Measurements from ENCODE around the gene ASB15. TPM values are rescaled to one million over a fixed set of nuclear protein-coding genes. Genes with fewer than 3 reads are reported as not detected.

Gene ASB15
- total and polyA plus RNA-seq, 2 of the 4 experiments (the other 2 are of a cell fraction) = not detected

- Histone ChIP-seq H3K18ac (ENCODE audit: low read depth, low read length) (no peak overlapping the region), H2BK5ac (ENCODE audit: low read depth, low read length, poor library complexity, severe bottlenecking) (no peak overlapping the region), H3K14ac (replicated peaks; ENCODE audit: low read depth, low read length) (no peak overlapping the region), H3K27me3 (ENCODE audit: control insufficient read depth, insufficient read depth, low read length) (peaks cover 1% of the 10 kb centered on the region), H3K23ac (ENCODE audit: low read depth, low read length) (no peak overlapping the region), H2AK9ac (replicated peaks; ENCODE audit: low read depth, low read length, poor library complexity) (no peak overlapping the region), H2BK20ac (ENCODE audit: low read depth, low read length) (no peak overlapping the region), H3K36me3 (ENCODE audit: control insufficient read depth, insufficient read depth, low read length) (no peaks in the 10 kb centered on the region), H2BK120ac (ENCODE audit: low read depth, low read length) (no peak overlapping the region), H3K9me3 (ENCODE audit: control insufficient read depth, insufficient read depth, low read length) (no peaks in the 10 kb centered on the region), H4K8ac (ENCODE audit: low read depth in 2 of 2, low read length in 2 of 2) (no peak overlapping the region), H3K9me1 (ENCODE audit: insufficient read depth, low read length) (no peaks in the 10 kb centered on the region), H3K27ac (ENCODE audit: insufficient read depth, low read length) (no peak overlapping the region), H3K79me1 (ENCODE audit: low read depth in 1 of 2, low read length in 2 of 2) (no peaks in the 10 kb centered on the region), H3K4me3 (ENCODE audit: insufficient read depth, low read depth, low read length) (no peak overlapping the region), H4K91ac (ENCODE audit: insufficient read depth, low read depth, low read length) (no peak overlapping the region), H3K4me1 (ENCODE audit: control insufficient read depth, insufficient read depth, low read length) (no peaks in the 10 kb centered on the region), H4K5ac (ENCODE audit: low read depth, low read length) (no peak overlapping the region), H2BK15ac (ENCODE audit: low read depth, low read length) (no peak overlapping the region), H4K20me1 (ENCODE audit: insufficient read depth, low read length) (no peaks in the 10 kb centered on the region), H3K4me2 (ENCODE audit: low read depth, low read length) (no peak overlapping the region), H3K4ac (ENCODE audit: low read depth, low read length) (no peak overlapping the region), H3K56ac (ENCODE audit: extremely low read depth, insufficient read depth, low read length) (no peak overlapping the region), H2AK5ac (ENCODE audit: low read depth, low read length) (no peak overlapping the region), H2AFZ (replicated peaks; ENCODE audit: low read length, poor library complexity) (no peak overlapping the region), H3K9ac (ENCODE audit: low read depth, low read length) (no peak overlapping the region)
- TF ChIP-seq USF2 (IDR thresholded peaks at IDR 0.05; ENCODE audit: low read depth, low read length) (no peak), RFX5 (IDR thresholded peaks at IDR 0.05; ENCODE audit: low read depth, low read length) (no peak), RCOR1 (IDR thresholded peaks at IDR 0.05; ENCODE audit: insufficient replicate concordance, low read length) (no peak), NFE2L2 (IDR thresholded peaks at IDR 0.05; ENCODE audit: low read depth, low read length) (no peak), RAD21 (IDR thresholded peaks at IDR 0.05; ENCODE audit: low read length) (no peak), MAFK (IDR thresholded peaks at IDR 0.05; ENCODE audit: low read depth, low read length) (no peak), ELK1 (IDR thresholded peaks at IDR 0.05; ENCODE audit: borderline replicate concordance, low read depth, low read length) (no peak), CEBPB (IDR thresholded peaks at IDR 0.05; ENCODE audit: low read depth, low read length) (no peak), SMC3 (IDR thresholded peaks at IDR 0.05; ENCODE audit: low read depth, low read length) (no peak), POLR2A (IDR thresholded peaks at IDR 0.05; ENCODE audit: low read depth, low read length) (no peak), BHLHE40 (IDR thresholded peaks at IDR 0.05; ENCODE audit: low read depth, low read length) (no peak)
- TF ChIP-seq, protein P1, sequence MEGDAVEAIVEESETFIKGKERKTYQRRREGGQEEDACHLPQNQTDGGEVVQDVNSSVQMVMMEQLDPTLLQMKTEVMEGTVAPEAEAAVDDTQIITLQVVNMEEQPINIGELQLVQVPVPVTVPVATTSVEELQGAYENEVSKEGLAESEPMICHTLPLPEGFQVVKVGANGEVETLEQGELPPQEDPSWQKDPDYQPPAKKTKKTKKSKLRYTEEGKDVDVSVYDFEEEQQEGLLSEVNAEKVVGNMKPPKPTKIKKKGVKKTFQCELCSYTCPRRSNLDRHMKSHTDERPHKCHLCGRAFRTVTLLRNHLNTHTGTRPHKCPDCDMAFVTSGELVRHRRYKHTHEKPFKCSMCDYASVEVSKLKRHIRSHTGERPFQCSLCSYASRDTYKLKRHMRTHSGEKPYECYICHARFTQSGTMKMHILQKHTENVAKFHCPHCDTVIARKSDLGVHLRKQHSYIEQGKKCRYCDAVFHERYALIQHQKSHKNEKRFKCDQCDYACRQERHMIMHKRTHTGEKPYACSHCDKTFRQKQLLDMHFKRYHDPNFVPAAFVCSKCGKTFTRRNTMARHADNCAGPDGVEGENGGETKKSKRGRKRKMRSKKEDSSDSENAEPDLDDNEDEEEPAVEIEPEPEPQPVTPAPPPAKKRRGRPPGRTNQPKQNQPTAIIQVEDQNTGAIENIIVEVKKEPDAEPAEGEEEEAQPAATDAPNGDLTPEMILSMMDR (conservative IDR thresholded peaks at IDR 0.05; ENCODE audit: low read depth, low read length) = no peak
- dilution Hi-C loops (cut with HindIII; ENCODE audit: low sequenced_read_pairs, unreplicated experiment) (no loop called here), intact Hi-C loops (cut with micrococcal nuclease) (no loop called here), in situ Hi-C loops (cut with MboI; ENCODE audit: low sequenced_read_pairs) (no loop called here)
- BruUV-seq (replicated peaks) = no TSS peak
- ATAC-seq (ENCODE audit: low read depth) (no peak), DNase-seq (no peak)
- WGBS, 2 experiments (ENCODE audit: extremely low coverage in 2 of 2, insufficient read length in 1 of 2) = 79% methylated on average over 2 of the region's 3 CpGs; no CpG with 5 or more reads in 1 of the 2 experiments
- ChIA-PET CTCF (no interaction called here), POLR2A (ENCODE audit: unreplicated experiment) (no interaction called here)
These were observed 3.1 kb downstream of the ASB15 start for GRCh38 chr7:123604739-123605138.

Data from IMR-90 (cell line).